HG02763 (cell line): ENCODE measurements around the gene NLN.
"Not testable (repeated sequence)": the region's sequence is repeated elsewhere in the genome, so short reads cannot be mapped to it uniquely, and the experiment has no call there.

Experiments
- ATAC-seq: cut with Tn5 transposase; IDR thresholded peaks from one replicate; pipeline ENCODE4 v1.9.1; 2021; ENCODE audit warnings: mild to moderate bottlenecking, moderate library complexity; ENCODE audit not compliant: unreplicated experiment

NLN gene

DNA sequence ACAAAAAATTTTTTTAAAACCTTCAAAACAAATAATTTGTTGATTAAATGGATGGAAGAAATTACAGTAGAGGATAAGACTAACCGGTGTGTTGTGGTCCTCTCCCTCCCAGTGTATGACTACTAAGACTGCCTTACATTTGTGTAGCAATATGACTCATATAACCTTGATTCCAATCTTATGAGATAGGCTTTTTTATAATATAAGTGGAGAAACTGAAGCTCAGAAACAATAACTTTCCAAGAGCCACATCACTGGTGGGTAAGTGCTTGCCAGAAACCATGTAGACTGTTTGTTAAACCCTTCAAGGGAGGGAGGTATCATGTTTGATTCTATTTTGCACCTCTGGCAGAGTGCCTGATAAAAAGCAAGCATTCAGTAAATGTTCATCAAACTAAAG is 47.5 kb downstream of the NLN start:
- ATAC-seq: no peak

DNA sequence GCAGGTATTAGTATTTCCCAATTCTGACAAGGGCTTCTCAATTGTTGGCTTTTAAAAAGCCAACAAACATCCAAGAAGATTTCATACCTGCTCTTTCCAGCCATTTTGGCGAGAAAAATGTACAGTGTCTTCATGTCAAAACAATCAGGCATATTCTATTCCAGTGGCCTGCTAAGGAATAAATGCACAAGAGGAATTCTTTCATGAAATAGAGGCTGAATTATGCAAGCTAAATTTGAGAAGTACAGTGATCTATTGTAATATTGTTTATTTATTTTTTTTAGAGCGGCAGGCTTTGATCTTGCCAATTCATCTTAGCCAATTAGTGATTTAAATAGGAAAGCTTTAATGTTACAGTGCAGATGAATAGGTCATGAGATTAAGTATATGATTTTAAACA is 49.3 kb downstream of the NLN start:
- no peak for ATAC-seq

DNA sequence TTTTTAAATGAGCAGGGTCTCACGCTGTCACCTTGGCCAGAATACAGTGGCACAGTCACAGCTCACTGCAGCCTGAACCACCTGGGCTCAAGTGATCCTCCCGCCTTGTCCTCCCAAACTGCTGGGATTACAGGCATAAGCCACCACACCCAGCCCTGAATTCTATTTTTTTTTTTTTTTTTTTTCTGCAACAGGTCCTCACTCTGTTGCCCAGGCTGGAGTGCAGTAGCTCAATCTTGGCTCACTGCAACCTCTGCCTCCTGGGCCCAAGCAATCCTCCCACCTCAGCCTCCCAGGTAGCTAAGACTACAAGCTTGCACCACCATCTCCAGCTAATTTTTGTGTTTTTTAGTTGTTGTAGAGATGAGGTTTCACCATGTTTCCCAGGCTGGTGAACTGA is 51.0 kb downstream of the NLN start:
- ATAC-seq: not testable (repeated sequence)

DNA sequence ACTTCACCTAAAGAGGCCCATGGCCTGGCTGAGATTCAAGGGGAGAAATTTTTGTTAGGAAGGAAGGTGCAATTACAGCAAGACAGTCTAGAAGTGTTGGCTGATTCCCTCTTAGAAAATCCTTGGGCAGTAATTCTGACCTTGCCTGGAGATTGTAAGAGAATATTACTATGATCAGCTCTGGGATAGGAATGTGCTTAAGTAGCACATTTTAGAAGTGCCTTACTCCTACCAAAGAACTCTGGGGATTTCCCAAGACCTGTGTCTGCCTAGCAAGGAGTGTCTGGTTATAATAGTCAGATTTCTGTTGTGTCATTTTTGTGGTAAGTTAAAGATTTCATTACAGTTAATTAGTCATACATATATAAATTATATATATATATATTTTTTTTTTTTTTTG is 52.3 kb downstream of the NLN start:
- ATAC-seq: no peak

DNA sequence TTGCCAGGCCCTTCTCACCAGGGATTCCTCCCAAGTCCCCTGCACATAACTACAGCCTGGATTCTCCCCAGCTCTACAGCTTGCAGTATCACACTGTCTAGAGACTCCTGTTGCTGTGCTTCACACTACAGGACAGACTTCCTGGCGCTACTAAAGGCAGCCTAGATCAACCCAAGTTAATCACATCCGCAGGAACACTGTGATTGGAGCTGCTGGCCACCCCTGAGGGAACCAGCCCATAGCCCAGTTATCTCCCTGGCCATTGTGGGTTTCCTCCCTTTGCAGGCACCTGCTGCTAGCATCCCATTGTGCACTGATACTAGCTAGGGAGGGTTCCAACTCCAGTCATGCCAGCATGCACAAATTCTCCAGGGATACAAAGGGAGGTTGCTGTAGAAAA is 53.5 kb downstream of the NLN start:
- ATAC-seq: no peak

DNA sequence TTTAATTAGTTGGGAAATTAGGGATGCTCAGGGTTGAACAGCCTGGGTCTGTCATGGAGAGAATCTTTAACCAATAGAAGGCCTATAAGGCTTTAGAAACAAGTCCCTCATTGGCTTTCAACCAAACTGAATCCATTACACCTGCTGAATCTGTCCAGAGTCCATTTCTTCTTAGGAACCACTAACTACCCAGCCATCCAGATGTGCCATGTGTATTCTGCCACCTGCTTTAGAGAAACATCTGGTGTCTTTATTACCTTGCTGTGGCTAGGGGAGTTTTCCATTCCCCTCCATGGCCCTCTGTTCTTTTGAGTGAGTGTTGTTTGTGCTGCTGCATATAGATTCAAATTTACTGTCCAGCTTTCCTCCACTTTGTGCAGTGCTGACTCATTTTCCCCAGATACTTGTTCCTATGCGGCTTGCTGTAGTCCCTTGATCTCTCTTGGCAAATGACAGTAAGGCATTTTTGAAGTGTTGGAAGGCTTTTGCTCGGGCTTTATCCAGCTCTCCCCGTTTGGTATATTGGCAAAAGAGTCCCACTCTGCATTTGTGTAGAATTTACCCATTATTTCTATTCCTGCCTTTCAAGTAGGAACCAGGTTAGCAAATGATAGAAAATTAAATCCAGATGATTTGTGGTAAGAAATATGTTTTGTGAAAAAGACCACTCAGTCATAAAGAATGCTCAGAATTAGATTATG is 54.6 kb downstream of the NLN start:
- ATAC-seq: no peak

DNA sequence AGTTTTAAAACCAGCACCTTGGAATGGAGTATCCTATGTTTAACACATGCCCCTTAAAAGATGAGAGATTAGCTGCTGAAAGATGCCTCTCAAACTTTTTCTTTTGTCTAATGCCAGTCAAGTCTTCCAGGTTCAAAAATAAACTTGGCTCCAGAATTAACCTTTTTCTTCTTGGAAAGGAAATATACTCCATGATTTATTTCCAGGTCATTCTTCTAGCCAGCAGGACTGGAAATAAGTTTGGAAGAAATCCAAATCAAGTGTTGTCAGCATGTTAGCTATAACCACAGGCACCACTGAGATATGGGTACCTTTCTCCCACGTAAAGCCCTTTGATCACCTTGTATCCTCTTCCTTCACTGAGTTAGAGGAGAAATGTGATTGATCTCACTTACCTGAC is 56.1 kb downstream of the NLN start:
- ATAC-seq: no peak

DNA sequence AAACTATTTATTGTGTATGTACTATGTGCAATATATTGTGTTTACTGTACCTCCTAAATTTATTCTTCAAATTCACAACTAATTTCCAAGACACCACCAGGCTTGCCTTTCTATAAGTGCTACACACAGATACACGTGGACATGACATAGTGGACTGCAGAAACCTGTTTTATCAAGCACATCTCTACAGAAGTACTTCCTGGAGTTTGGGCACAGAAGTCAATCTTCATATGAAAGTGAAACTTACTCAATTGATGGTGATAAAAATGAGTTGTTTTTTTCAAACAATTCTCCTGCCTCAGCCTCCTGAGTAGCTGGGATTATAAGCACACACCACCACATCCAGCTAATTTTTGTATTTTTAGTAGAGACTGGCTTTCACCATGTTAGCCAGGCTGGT is 57.6 kb downstream of the NLN start:
- ATAC-seq: no peak

DNA sequence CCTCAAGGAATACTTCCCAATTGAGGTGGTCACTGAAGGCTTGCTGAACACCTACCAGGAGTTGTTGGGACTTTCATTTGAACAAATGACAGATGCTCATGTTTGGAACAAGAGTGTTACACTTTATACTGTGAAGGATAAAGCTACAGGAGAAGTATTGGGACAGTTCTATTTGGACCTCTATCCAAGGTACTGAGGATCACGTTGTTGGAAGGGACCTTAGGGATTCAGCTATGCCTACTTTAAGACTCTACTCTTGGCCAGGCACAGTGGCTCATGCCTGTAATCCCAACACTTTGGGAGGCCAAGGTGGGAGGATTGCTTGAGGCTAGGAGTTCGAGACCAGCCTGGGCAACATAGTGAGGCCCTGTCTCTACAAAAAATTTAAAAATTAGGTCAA is 66.3 kb downstream of the NLN start:
- not testable (repeated sequence) for ATAC-seq

DNA sequence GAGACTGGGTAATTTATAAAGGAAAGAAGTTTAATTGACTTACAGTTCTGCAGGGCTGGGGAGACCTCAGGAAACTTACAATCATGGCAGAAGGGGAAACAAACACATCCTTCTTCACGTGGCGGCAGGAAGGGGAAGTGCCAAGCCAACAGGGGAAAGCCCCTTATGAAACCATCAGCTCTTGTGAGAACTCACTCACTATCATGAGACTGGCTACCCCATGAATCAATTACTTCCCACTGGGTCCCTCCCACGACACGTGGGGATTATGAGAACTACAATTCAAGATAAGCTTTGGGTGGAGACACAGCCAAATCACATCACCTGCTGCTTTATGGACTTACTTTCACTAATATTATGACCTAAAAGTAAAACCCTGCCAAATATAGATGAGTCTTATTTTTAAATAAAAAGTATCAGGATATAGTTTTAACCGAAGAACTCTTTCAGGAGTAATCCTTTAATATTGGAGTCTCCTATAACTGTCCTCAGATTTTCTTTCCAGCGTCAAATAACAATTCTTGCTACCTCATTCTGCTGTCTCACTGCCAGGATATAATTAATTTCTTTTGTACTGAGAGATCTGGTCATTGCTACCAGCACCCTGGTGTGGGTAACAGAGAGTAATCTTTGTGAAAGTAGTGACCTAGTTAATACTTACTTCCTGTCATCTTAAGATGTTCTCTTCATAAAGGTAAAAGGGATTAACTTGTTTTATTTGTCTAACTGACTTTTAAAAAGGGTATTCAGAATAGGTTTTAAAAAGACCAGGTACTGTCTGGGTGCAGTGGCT is 68.6 kb downstream of the NLN start:
- ATAC-seq: no peak

DNA sequence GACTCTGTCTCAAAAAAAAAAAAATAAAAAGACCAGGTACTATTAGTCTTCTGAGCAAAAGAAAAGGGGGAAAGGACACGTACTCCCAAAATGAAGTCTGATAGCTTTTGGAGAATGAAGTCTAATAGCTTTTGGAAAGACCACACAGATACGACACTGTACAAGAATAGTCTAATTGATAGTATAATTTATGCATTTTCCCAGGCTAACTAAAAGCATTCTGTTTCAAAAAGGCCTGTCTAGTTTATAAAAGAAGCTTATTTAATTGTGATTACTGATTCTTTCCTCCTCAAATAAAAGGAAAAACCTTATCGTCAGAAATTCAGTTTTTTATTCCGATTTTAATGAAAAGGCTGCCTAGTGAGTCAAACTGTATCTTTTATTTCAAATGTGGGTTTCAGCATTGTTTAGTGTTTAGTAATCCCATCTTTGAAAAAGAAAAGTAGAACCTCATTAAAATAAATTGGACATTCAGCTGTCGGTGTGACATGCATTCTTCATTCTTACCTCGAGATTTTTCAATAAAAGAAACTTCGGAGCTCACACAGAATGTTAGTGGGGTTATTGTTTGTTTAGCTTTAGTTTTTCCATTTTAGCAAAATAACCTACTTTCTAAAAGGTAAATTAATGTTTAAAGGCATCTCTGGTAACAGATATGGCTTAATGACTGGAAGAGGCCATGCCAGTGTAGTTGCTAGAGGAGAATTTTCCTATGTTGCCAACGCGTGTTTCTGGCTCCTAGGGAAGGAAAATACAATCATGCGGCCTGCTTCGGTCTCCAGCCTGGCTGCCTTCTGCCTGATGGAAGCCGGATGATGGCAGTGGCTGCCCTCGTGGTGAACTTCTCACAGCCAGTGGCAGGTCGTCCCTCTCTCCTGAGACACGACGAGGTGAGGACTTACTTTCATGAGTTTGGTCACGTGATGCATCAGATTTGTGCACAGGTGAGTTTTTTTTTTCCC is 70.0 kb downstream of the NLN start:
- no peak for ATAC-seq

DNA sequence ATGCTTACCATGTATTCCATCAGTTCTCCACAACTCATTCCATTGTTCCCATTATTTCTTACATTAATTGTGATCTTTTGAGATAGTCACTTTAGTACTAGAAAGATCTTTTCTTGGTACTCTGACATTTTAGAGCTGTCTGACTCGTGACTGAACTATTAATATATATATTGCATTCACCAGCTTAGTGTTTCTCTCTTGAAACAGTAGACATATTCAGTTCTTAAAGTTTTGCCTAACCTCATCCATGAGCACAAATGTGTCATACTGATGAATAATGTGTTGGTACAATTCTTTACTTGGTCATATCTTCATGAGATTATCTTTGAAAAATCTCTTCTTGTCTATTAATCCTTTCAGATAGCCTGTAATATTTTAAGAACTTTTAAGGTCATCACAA is 74.3 kb downstream of the NLN start:
- ATAC-seq: no peak

DNA sequence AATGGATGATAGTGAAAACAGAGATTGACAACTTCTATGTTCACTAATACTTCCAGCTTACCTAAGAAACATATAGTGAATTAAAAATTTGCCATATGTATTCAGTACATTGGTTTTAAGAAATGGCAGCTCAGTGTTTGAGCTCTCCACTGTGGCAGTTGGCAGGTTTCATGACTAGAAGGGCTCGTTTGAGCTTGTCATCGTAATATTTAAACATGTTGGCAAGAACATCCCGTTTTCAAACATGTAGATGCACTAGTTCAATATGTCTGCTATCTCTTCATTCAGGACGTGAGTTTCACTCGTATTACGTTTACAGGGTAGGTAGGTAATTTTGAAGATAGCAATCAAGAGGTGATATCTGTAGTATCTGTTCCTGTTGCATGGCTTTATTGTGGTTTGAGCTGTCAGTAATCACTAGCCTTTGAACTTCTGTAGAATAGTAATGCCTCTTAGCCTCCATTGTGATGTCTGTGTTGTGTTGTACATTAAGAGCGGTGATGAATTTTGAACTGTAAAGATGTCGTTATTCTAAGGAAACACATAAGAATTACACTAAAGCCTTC is 74.8 kb downstream of the NLN start:
- no peak for ATAC-seq

DNA sequence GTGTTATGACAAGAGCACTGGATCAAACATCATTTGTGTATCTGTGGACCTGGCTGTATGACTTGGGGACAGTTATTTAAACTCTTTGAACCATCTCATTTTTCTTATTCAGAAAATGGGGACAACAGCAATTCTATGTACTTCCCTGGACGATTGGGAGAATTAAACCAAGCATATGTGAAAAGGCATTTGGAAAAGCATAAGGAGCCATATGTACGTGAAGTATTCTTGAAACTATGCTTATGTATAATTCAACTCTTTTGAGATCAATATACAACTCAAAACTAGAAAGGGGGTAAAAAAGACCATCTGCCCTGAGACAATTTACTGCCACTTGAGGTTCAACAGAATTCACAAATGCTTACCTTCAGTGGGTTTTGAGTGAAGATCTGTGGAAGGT is 75.5 kb downstream of the NLN start:
- no peak for ATAC-seq

DNA sequence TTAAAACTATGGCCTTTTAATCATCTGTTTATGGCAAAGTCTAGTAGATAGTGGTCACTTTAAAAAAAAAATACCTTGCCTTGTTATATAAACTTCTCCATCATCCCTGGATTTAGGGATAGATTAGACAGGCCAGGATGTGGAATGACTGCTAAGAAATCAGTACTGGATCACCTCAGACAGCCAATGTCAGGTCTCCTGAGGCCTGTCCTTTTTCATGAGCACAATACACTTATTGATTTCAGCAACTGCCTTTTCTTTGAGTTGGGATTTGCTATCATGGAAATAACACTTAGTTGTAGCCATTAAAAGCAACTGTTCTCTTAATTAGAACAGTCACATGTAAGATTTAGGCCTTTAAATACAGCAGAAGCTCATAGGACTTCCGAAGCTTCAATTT is 77.9 kb downstream of the NLN start:
- no peak for ATAC-seq

DNA sequence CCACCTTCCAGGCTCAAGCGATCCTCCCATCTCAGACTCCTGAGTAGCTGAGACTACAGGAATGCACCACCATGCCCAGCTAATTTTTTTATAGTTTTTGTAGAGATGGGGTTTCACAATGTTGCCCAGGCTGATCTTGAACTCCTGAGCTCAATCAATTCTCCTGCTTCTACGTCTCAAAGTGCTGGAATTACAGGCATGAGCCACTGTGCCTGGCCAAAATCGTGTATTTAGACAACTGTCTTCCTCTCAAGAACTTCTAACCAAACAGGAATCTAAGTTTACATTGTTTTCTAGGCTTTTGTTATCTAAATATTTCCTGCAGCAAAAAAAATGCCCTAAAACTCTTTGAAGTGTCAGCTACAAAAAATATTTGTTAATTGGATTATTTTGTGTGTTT is 78.8 kb downstream of the NLN start:
- no peak for ATAC-seq

DNA sequence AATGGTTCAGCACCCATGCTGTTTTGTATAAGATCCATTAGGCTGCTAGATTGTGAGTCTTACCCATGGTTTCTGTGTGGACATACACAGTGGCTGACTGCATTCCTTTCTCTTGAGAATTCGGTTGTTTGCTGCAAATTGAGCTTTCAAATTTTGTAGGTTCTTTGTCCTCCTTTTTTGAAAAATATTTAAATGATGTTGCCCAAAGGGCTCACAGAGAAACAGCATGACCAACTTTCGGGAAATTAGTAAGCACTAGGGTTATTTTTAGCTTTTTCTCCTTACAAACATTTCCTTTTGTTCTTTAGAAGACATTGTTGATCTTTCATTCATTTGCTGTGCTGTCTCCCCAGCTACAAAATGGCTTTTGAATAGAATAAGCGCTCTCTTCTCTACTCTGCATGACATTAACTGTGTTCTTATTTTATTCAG is 79.4 kb downstream of the NLN start:
- no peak for ATAC-seq

DNA sequence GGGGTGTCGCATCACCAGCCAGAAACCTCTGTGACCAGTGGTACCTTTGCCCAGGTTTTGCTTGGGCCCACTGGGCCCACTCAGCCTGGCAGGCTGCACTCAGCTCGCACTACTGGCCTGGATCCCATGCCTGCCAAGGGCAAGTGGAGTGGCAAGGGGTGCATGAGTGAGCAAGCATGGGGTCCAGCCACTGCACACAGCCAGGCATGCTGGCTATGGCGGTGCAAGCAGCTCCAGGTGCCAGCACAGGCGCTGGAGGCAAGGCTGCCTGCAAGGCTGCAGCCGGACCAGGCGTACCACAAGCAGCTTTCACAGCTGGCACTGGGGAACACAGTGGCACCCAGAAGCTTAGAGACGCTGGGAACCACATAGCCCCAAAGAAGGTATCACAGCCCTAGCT is 80.1 kb downstream of the NLN start:
- ATAC-seq: no peak

DNA sequence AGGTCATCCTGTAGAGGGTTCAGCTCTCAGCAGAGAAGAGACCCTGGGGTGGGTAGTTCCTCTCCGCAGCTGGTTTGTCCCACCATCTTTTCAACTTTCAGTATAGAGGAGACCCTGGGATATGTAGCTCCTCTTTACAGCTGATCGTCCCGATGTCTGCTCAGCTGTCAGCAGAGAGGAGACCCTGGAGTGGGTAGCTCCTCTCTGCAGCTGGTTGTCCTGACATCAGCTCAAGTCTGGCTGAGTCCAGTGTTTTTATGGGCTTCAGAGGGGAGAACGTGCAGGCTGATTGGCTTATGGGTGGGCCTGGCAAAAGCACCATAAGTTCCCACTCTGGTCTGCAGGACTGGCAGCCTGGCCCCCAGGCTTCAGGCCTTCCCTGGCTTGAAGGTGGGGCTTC is 80.8 kb downstream of the NLN start:
- no peak for ATAC-seq

DNA sequence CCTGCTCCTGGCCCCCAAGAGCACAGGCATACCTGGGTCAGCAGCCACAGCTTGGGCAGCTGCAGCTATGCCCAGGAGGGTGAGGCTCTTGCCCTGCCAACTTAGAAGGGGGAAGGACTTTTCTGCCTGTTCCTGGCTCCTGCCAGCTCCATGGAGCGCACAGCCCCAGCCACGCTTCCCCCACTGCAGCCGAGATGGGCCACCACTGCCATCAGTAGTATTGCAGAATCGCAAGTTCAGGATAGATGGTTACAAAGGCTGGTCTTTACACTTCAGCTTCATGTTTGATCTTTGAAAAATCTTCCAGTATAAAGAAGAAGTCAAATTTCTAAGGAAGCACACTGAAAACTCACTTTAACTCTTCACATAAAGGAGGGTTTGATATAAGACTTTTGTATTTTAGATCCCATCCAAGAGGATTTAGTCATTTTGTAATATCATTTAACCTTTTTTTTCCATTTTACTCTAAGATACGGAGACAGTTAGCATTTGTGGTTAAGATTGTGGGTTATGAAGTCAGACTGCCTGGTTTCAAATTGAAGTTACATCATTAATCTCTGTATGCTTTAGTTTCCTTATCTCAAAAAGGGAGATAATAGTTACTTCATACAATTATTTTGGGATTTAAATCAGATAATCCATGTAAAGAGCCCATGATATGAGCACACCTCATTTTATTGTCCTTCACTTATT is 81.8 kb downstream of the NLN start:
- no peak for ATAC-seq

DNA sequence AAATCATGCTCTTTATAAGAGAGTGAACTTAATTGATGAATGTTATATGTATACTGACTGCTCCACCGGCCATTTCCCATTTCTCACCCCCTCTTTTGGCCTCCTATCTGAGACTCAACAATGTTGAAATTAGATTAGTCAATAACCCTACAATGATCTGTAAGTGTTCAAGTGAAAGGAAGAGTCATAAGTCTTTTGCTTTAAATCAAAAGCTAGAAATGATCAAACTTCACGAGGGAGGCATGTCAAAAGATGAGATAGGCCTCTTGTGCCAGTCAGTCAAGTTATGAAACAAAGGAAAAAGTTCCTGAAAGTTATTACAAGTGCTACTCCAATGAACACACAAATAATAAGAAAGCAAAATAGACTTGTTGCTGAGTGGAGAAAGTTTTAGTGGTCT is 83.1 kb downstream of the NLN start:
- no peak for ATAC-seq
